GM20000 (cell line): ENCODE results near the gene LRIG1.
A peak's percentile ranks its signal among the peaks of the same experiment; 100 is the strongest.

Source experiments
- DNase-seq: peaks from one replicate; pipeline ENCODE4 v3.0.0; 2012; ENCODE audit warnings: low spot score
- TF ChIP-seq, protein P1 (sequence below): IDR thresholded peaks from 2 replicates; pipeline ENCODE4 v1.5.1; 2012; ENCODE audit warnings: mild to moderate bottlenecking, control low read depth; ENCODE audit errors: extremely low read depth, missing control alignments

The LRIG1 gene

DNA sequence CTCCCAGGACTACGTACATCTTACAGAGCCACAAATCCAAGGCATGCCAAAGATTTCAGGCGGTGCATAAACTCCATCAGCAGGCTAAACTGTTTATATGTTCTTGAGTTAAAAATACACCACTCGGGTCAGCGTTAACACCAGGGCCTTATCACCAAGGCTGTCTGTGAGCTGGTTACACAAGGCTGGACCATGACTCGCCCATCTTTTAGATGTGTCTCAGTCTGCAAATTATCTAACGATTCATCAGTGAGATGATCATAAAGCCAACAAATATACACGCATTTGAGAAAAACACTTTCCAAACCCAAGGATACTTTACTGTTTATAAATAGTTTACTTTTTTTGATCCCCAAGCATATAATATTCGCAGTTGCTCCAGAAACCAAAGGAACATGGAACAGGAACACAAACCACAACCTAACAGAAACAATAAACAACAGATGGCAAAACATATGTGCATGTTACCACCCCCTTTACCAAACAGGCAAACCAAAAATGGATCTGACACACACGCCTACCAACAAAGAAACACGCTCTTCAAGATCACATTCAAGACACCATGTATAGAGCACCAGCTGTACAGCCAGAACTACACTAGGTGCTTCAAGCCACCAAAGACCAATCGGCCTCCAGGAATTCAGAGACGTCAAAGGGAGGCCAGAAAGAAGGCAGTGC is 15.4 kb downstream of the LRIG1 start:
- TF ChIP-seq, protein P1, sequence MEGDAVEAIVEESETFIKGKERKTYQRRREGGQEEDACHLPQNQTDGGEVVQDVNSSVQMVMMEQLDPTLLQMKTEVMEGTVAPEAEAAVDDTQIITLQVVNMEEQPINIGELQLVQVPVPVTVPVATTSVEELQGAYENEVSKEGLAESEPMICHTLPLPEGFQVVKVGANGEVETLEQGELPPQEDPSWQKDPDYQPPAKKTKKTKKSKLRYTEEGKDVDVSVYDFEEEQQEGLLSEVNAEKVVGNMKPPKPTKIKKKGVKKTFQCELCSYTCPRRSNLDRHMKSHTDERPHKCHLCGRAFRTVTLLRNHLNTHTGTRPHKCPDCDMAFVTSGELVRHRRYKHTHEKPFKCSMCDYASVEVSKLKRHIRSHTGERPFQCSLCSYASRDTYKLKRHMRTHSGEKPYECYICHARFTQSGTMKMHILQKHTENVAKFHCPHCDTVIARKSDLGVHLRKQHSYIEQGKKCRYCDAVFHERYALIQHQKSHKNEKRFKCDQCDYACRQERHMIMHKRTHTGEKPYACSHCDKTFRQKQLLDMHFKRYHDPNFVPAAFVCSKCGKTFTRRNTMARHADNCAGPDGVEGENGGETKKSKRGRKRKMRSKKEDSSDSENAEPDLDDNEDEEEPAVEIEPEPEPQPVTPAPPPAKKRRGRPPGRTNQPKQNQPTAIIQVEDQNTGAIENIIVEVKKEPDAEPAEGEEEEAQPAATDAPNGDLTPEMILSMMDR, result no peak
- no peak for DNase-seq

DNA sequence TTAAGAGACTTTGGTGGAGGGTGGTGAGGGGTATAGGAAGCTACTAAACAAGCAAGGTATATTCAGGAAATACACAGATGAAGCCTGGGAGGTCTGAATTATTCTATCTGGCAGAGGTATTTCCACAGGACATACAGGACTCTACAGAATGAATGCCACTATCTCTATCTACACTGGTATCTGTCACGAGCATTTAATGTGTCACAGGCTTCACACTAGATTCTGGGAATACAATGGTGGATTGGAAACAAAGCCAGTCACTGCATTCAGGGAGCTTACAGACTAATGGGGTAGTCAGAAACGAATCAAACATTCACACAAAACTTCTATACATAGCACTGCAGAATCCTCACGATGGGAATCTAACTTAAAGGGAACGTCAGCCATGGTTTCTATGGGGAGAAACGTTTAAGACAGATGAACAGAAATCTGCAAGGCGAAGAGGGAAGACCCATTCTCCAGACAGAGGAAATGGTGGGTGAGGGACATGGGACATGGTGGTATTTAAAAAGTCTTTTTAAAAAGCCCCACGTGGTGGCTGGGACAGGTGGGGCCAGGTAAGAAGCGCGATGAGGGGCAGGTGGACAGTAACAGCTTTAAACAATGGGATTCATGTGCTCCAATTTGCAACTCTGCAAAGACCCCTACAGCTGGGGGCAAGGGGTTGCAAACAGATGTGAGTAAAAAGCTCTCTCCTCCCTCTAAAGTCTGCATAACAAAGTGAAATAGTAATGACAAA is 16.5 kb downstream of the LRIG1 start:
- DNase-seq, result no peak
- TF ChIP-seq, protein P1, result no peak

DNA sequence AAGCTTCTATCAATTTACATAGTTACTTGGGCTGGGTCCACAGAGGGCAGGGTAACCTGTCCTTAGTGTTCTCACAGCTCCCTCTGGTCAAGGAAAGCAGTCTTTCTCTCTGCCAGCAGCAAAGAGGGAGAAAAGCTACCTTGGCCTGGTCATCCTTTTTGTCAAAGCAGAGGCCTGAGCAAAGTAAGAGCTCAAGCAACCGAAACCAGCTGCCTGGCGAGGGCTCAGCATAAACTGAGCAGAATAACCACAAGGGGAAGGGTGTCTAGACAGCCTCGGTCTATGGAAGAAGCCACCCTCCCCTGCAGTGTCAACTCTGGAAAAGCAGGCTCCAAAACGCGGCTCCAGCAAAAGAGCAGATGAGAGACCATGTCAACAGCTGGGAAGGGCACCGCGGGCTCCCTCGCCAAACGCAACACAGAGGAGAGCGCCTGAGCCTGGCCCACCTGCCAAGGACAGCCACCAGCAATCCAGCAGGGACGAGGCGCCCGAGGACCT is 17.4 kb downstream of the LRIG1 start:
- DNase-seq, result no peak
- TF ChIP-seq, protein P1, result no peak

DNA sequence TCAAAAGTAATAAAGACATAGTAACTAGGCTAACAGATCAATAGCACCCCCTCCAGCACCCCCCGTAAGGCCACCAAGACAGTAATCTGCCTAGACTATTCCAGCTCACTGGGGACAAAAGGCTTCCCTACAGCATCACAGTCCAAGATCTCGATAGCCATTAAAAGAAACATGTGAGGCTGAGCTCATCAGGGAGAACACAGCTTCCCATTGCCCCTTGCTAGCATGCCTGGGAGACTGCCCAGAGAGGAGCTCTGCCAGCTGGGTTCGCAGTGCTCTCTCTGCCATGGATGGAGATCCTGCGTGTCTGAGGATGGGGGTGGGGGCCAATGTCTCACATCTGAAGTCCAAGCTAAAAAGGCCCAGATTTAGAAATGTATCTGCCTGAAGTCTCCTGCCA is 17.8 kb downstream of the LRIG1 start:
- no peak for DNase-seq

DNA sequence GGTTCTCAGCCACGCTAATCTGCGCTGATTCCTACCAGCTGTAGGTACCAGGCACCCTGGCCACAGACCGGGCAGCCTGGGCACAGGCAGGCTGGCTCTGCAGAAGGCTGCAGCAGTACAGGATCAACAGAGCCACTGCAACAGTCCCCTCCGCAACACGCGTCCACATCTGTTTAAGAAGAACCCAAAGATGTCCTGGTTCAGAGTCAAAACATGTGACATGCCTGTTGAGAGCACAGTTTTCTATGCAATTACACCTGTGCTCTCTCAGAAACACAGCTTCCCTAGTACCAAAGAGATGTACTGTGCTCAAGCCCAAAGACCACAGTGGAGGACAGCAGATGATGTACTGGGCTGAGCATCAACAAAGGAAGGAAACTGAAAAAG is 18.8 kb downstream of the LRIG1 start:
- TF ChIP-seq, protein P1, result no peak

More for the DNA sequence above, 17.8 kb downstream of the LRIG1 start:
- TF ChIP-seq, protein P1, result no peak

DNA sequence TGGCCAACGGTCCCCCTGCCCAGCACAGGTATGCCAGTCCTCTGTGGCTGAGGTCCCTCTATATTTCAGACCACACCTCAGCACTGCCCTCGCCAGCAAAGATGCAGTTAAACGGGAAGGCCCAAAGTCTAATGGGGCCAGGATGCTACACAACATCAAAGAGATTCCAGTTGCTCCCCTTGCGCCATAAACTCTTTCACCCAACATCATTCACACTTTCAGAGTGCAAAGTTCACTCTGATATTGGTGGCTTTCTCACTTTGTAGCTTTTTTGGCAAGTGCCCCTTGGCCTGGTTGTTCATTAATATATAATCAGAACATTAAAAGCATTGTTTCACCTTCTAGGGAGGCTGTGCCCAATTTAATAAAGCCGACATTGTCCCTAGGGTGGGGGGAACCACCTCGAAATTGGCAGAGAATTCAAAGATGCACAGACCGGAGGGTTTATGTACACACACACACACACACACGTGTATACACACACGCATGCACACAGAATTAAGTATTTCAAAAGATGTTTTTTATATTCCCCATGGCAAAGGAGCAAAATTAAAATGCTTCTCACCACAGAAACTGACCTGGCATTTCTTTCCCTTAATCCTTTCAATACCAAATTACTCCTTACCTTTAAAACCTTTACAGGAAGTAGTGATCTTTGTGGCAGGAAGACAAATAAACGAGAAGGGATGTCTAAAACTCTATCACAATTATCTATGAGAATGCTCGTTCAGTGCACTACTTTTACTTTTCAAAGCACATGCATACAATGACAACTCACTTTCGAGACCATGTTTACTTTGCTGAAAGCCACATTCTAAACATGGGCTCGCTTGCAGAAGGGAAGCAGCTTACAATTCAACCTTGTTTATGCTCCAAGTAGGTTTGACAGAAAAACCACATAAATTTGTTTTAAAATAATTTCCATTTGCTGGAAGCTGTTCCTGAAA is 19.5 kb downstream of the LRIG1 start:
- TF ChIP-seq, protein P1, result no peak
- no peak for DNase-seq

More for the DNA sequence above, 18.8 kb downstream of the LRIG1 start:
- no peak for DNase-seq

DNA sequence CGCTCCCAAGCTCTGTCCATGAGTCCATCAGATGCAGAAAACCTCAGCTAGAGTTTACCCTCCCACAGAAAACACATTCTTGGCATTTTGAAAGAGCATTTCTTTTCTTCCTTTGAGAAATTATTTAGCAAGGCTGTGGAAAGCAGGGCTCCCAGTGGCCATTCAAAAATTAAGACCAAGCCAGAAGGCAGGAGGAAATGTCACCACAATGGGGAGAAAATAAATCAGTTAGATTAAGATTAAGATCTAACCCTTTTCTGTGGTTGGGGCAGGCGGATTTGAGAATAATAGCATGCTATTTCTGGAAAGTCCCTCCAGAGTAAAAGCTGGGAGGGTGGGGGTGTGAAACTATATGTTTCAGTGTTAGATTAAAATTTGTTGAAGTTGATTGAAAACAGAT is 20.2 kb downstream of the LRIG1 start:
- peak; percentile 37 for DNase-seq
- TF ChIP-seq, protein P1, result no peak
